Cerebellar cortex (tissue), 1 donor: ENCODE data around the gene CEACAM18.
"Not testable (repeated sequence)": the region's sequence is repeated elsewhere in the genome, so short reads cannot be mapped to it uniquely, and the experiment has no call there.

ENCODE experiments used
- DNase-seq: peaks from one replicate; pipeline ENCODE4 v3.0.0-alpha.2; 2015; ENCODE audit warnings: low spot score

The CEACAM18 gene

DNA sequence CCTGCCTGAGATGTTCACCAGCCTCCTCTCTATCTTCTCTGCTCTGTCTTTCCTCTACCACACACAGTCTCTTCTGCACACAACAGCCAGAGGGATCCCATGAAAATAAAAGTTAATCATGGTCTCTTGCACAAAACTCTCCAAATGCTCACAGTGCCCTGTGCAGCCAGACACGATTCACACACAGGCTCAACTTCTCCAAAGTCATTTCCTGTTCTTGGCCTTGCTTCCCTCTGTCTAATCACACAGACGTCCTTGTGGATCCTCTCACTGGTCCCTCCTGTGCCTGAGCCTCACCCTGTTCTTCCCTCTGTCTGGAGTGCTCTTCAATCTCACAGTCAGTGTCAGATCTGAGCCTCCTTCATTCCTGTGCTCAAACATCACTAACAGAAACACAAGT lies 15.4 kb downstream of the CEACAM18 start:
- no peak for DNase-seq

DNA sequence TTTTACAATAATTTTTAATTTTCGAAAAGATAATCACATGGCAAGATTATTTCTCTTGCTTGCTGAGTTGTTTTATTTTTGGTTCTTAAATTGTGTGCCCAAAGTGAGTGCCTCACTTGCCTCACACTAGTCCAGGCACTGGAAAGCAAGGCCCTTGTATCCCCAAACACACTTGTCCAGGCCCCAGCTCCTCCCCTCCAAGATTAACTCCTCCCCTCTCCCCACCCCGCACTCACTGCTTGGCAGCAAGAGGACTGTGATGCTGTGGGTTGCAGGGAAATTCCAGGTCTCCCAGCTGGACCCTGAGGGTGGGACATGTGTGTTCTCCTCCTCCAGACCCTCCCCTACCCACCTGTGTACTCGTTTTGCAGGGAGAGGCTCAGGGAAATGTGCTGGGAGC lies 19.3 kb downstream of the CEACAM18 start:
- DNase-seq, result no peak

DNA sequence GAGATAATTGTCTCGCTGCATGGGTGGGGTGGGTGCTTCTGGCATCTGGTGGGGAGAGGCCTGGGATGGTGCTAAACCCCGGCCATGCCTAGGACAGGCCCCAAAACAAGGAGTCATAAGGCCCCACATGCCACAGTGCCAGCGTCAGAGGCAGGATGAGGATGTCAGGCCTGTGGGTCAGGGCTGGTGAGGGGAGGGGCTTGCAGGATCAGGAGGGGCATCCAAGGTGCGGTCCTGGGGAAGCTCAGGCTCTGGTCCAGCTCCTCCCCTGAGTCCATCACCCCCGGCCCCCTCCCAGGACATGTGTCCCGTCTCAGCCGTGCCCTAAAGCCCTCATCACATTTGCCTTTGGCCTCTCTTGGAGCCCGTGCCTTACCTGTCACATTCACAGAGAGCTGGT lies 22.6 kb downstream of the CEACAM18 start:
- not testable (repeated sequence) for DNase-seq

DNA sequence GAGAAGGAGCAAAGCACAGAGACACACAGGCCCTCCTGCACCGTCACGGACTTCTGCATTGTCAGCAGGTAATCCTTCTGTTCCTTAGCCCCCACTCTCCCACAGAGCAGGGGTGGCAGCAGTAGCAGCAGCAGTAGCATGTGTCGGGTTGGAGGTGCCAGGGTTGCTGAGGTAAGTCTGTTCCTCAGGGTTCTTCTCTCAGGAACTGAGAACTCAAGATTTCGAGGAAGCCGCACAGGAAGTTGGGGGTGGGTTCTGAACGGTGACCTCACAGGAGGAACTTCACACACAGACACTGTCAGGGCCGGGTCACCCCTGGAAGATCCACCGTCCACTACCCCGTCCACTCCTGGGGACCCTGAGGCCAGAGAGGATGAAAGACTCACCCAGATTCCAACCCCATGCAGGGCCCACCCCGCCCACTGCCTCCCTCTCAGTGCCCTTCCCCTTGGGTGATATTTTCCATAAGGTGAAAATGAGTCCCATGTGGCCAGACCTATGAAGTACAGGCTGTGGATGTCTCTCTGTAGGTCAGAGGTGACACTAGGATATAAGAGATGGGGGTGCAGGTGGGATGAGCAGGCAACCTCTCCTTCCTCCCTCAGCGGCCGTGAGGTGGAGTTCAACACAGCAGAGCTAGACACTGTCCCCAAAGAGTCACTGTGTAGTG lies 23.4 kb downstream of the CEACAM18 start, which contains the start of gene SIGLEC12:
Gene SIGLEC12 (minus strand): TSS at position 207 of the 670 bp plus-strand sequence. CDS start 67 bp downstream, at position 140.
- DNase-seq, result no peak

DNA sequence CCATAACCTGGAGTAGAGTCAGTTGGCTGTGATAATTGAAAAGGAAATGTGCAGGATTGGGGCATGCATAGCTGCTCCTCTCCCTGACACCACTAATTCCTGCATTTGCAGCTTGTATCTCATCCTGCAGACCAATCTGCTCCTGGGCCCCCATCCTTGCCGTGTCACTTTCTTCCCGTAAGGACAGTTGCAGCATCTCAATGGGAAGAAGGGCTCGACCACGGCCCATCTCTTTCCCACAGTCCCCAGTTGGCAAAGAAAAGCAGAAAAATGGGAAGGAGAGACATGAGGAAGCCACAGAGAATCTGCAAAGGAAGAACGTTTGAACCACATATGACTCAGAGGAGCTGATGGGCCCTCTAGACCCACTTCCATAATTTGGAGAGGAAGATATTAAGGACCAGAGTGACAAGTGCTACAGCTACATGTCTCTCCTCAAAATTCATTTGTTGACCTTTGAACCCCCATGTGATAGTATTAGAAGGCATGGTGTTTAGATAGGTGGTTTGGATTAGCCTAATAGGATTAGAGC lies 25.0 kb downstream of the CEACAM18 start:
- DNase-seq, result no peak

DNA sequence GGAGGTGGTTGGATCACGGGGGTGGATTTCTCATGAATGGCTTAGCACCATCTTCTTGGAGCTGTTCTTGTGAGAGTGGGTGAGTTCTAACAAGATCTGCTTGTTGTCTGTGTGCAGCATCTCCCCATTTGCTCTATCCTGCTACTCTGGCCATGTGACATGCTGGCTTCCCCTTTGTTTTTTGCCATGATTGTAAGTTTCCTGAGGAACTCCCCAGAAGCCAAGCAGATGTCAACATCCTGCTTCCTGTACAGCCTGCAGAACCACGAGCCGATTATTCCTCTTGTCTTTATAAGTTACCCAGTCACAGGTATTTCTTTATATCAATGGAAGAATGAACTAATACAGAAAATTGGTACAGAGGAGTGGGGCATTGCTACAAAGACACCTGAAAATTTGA lies 25.6 kb downstream of the CEACAM18 start:
- DNase-seq, result no peak

DNA sequence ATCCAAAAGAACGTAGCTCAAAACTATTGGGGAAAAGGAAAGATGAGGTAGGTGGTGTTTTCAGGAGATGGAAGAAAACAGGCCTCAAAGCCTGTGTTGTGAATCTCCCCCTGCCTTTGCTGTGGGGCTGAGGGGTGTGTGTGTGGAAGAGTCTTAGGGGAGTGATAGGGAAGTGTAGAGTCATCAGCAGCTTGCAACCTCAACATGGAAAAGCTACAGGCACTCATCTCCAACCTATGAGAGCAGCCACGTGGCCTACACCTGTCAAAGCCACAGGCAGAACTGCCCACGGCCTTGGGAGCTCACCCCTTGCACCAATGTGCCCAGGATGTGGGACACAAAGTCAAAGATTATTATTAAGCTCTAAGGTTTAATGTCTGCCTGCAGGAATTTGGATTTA lies 27.6 kb downstream of the CEACAM18 start:
- no peak for DNase-seq

DNA sequence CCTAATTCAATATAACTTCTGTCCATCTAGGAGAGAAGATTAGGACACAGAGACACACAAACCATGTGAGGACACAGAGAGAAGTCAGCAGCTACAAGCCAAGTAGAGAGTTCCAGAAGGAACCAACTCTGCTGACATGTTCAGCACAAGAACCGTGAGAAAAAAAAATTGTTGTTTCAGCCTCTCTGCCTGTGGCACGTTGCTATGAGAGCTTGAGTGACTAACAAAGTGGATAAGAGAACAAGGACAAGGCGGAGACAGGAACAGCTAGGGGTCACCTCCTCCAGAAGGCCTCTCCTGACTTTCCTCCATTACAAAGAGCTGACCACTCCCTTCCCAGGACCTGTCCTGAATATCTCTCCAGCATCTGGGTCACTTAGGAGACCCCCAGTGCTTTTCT lies 28.9 kb downstream of the CEACAM18 start:
- no peak for DNase-seq

DNA sequence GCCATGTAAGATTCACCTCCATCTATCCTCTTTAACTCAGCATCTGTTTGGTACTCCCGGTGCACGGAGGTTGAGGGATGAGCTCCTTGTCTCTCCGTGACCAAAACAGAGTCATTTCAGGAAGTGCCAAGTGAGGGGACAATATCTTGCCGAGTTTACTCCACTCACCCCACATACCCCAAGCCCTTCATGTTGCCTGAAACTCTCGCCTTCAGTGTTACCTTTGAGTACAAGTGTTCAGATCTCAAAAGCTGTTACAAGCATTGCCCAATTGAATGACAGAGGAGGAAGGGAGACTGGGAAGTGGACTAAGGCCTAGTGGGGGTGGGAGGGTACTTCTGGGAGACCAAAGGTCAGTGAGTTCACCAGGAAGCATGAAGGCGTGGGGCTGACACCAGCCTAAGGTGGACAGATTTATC lies 29.3 kb downstream of the CEACAM18 start:
- DNase-seq, result no peak

DNA sequence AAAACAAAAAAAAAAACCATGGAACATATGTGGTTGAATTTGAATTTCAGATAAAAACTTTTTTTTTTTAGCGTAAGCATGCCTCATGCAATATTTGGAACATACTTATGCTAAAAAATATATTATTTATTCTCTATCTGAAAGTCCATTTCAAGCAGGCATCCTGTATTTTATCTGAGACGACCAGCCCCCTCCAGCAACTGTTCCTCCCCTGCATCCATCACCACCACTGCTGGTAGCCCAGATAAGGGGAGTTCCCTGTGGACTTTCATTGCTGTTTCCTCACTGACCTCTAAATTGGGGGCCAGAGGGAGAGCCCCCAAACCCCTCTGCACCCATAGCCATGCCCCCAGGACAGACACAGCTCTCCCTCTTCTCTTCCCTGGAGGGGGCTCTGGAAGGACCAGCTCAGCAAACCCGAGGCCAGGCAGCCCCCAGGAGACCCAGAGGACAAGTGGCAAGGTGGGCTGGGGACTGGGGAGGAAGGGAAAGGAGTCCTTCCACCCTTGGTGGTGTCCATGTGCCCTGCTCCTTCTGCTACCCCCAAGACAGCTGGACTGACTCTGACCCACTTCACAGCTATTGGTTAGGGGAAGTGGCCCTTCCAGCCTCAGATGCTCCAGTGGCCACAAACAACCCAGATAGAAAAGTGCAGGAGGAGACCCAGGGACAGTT lies 29.9 kb downstream of the CEACAM18 start:
- no peak for DNase-seq

DNA sequence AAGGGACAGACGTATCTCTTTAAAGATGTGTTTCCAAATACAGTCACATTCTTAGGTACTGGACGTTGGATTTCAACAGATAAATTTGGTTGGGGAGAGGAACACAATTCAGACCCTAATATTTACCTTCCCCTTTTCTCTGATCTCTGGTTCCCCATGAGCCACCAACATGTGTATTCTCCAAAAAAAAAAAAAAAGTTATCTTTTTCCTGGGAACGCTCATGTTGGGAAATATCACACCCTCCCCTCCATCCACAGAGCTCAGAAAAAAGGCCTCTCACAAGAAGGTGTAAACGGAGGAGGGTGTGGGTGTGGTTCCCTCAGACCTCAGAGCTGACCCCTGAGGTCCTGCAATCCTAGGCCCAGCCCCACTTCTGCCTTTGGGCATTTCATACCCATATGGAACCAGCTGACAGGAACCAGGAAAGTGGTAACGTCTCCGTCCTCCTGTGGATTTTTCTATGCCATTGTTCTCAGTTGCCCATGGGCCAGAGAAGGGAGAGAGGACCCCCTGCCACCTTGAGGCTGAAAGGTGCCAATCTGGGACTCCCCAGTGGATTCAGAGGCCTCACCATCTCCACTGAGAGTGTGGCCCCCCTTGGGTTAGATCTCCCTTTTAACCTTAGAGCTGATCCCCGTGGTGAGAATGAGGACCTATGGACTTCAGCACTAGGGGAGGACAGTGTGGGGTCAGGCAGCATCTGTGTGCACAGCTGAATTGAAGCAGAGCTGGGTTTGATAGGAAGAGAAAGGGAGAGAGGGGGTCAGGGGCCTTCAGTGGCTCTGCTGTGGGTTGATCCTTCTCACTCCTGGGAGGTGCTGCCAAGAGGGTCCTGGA lies 31.7 kb downstream of the CEACAM18 start:
- DNase-seq, result no peak

DNA sequence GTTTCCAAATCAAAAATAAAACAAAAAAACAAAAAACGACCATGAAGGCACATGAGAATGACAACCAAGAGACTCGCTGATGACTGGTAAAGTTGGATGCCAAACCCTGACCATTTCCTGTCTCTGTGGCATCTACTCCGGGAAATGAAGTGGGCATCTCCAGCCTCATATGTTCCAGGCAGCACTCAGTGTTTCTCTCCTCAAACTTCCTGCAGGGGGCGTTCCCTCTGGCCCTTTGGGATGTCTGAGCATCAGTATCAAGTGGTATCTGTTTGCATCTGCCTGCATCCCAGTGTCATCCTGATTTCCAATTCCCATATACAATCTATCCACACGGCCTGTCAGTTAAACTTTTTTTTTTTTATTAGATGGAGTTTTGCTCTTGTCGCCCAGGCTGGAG lies 33.0 kb downstream of the CEACAM18 start:
- DNase-seq, result peak; percentile 4

DNA sequence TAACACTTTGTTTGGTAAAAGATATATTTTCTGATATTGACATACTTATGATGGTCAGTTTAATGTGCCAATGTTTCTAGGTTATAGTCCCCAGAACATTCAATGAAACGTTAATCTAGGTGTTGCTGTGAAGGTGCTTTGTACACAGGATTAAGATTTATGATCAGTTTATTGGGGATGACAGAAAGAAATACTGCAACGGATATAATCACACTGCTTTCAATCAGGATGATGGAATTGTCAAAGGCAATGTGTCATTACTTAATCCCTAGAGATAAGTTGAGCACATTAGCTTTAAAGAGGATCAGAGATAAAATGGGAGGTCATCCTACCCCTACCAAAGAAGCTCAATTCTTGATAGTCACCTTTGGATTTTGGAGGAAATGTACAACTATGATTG lies 35.6 kb downstream of the CEACAM18 start:
- no peak for DNase-seq

DNA sequence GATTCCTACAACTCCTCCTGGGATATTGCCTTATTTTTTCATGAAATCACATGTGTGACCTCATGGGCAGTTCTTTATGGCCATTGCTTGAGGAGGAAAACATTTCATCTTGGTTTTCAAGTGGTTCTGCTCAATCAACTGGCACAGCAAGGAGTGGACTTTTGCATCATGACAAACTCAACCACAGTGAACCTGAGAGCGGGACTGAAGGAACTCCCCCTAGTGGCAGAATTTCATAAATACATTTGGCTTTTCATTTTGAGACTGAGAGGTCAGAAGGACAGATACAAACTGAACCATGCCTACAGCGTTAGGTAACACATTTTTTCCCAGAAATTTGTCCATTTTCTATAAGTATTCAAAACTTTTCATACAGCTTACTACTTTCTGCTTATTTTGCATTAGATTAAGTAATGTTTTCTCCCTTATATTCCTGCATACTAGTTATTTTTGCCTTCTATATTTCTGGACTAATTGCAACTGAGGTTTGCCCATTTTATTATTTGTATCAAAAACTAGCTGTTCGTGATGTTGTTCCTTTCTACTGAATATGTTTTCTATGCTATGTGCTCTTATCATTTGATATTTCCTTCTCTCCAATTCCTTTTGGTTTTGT lies 36.6 kb downstream of the CEACAM18 start:
- peak; percentile 59 for DNase-seq

DNA sequence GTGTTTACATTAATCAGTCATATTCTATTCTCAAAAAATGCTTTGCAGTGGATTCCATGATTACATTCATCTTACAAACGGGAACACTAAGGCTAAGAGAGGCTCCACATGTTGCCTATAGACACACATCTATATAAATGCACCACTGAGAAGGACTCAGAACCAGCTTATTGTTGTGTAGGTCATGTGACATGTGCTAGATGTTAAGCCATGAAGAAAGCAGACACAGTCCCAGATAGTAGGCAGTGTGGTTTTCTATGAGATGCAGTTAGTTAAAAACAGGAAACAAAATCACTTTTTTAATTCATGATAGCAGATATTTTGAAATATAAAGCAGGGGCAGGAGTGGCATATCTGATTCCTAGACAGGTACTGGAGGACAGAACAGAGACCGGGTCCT lies 42.4 kb downstream of the CEACAM18 start:
- DNase-seq, result no peak

DNA sequence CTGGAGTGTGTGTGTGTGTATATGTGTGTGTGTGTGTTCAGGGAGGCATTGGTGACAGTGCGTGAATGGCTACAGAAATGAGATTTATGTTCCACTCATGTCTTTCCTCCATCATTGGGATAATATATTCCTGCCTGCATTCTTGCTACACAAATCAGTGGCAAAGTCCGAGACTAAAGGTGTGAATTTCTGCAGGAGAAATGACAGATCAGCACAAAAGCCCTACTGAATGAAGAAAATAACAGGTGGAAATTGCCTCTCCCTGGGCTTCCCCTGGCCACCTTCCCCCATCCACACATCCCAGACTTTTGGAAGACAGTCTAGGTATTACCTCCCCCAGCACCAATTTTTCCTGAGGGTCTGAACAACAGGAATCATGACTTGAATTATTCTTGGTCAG lies 43.0 kb downstream of the CEACAM18 start:
- DNase-seq, result no peak

DNA sequence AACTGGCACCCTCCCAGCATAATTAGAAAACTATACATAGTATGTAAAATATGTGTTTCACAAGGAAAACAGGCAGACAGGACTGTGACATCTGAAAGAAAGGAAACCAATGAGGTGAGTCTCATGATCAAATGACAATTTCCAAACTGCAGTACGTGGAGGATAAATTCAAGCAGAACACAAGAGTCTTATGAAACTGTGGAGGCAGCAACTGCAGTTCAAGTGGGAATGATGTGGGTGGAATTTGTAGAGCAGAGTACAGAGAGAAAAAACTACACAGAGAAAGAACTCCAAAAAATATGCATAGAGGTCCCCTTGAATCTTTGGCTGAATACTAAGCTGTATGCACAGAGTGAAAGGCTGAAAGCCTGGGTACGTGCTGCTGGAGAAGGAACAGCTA lies 43.4 kb downstream of the CEACAM18 start:
- no peak for DNase-seq

DNA sequence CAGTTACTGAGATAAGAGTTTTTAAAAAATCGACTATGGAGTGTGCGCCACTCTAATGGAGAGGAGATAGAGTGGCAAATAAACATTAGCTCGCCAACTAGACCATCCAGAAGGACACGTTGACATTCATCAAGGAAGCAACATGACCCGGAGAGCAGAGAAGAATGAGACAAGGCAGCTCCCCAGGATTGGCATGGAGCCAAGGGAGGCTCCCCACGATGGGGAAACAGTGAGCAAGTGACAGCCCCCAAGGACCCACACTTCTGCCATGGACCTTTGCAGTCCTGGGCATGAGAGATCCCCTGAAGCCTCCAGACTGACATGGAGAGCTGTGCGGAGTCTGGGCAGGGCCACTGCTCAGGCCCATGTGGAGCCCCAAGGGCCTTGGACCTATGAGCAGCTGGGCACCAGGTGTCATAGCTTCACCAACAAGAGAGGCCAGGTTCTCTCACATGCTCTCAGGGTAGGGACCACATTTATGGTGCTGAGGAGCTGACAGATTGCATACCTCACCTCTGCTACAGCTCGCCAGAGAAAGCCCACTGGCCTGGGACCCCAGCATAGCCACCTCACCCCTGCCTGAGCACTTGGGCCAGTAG lies 46.4 kb downstream of the CEACAM18 start:
- DNase-seq, result no peak

DNA sequence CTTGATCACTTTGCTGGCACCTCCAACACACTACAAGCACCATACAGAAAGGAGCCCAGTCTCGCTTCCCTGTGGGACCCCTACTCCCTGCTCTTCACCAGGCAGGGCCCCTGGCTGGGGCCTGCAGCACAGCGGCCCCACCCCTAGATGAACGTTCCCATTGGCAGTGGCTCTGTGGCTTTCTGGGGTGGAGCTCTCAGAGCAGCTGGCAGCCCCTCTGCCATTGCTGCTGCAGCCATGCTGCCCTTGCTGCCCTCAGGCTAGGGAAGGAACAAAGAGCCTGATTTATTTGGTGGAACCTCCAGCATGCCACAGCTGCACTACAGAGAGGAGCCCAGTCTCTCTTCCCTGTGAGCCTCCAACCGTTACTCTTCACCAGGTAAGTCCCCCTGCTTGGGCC lies 47.3 kb downstream of the CEACAM18 start:
- no peak for DNase-seq

DNA sequence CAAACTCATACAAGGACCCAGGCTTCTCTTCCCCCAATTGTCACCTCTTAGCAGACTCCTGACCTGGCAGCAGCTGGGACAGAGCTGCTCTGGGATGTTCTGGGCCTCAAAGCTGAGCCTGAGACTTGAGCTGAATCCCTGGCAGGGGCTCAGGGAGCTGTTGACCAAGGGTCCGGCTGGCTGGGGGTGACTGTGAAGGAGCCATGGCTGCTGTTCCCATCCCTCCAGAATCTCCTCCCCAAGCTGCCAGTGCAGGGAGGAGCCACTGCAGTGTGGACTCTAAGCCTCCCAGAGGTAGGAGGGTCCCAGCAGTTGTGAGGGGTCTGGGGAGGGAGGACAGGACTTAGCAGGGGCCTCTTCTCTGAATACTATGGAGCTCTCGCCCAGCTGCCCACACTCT lies 51.0 kb downstream of the CEACAM18 start:
- DNase-seq, result no peak

DNA sequence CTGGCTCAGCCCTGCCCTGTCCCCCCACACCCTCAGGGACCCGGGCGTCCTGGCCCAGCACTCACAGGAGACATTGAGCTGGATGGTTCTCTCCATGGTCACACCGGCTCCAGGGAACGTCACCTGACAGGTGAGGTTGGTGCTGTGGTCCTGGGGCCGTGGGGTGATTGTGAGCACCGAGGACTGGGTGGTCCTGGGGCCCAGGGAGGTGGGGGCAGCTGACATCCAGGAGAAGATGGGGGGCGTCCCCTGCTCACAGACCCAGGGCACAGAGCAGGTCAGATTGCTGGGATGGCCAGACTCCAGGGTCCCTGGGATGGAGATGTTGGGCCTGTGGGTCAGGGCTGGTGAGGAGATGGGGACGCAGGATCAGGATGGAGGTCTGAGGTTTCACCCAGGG lies 52.3 kb downstream of the CEACAM18 start:
- no peak for DNase-seq
